ENCODE data around the gene DIMT1. TPM values are rescaled to one million over a fixed set of nuclear protein-coding genes. Genes with fewer than 3 reads are reported as not detected.

The DIMT1 gene
- total RNA-seq, 6 experiments from 2014 or later: 31.0 to 45.9 (median 33.1) TPM

- no peaks in the 10 kb centered on the region for H3K9me3 Mint-ChIP-seq
- peaks cover 17% of the 10 kb centered on the region for H3K4me1 Mint-ChIP-seq (ENCODE audit: low read depth)
- no peak for DNase-seq
- TF ChIP-seq CTCF (IDR thresholded peaks at IDR 0.05): no peak
- H3K36me3 Mint-ChIP-seq (ENCODE audit: low read depth): no peaks in the 10 kb centered on the region
- H3K4me3 Mint-ChIP-seq: peak overlapping the region; percentile 88
- no peaks in the 10 kb centered on the region for H3K27me3 Mint-ChIP-seq (ENCODE audit: insufficient read depth)
- peak overlapping the region; percentile 97 for H3K27ac Mint-ChIP-seq
Measured at GRCh38 chr5:62413711-62414110, 10.0 kb upstream of the DIMT1 start.

GRCh38 chr5:62412549-62413329 is 9.0 kb upstream of the DIMT1 start, which contains the start of gene IPO11:
Gene IPO11 (plus strand): TSS chr5:62412763. CDS start chr5:62437280, 24,517 bp downstream.
- no peak for TF ChIP-seq CTCF (IDR thresholded peaks at IDR 0.05)
- H3K9me3 Mint-ChIP-seq: no peaks in the 10 kb centered on the region
- no peaks in the 10 kb centered on the region for H3K36me3 Mint-ChIP-seq (ENCODE audit: low read depth)
- peak; percentile 99 for DNase-seq
- no peaks in the 10 kb centered on the region for H3K27me3 Mint-ChIP-seq (ENCODE audit: insufficient read depth)
- H3K4me1 Mint-ChIP-seq (ENCODE audit: low read depth): peaks cover 17% of the 10 kb centered on the region
- peak within 1 kb of the TSS; percentile 97 for H3K27ac Mint-ChIP-seq
- peak within 1 kb of the TSS; percentile 88 for H3K4me3 Mint-ChIP-seq

- Mint-ChIP-seq H3K9me3 (no peaks in the 10 kb centered on the region), H3K4me1 (ENCODE audit: low read depth) (peaks cover 14% of the 10 kb centered on the region), H3K4me3 (no peak overlapping the region; the same call in 1 of the 2 replicates), H3K27ac (peak overlapping the region; percentile 76), H3K36me3 (ENCODE audit: low read depth) (peaks cover 32% of the 10 kb centered on the region), H3K27me3 (ENCODE audit: insufficient read depth) (peaks cover 4% of the 10 kb centered on the region; the same call in 1 of the 2 replicates)
- DNase-seq: peak; percentile 41
- TF ChIP-seq CTCF (IDR thresholded peaks at IDR 0.05): no peak
Measured at GRCh38 chr5:62395210-62395950, 8.3 kb downstream of the DIMT1 start.

GRCh38 chr5:62386824-62387223 is 16.9 kb downstream of the DIMT1 start:
- no peak for TF ChIP-seq CTCF (IDR thresholded peaks at IDR 0.05)
- Mint-ChIP-seq H3K4me1 (ENCODE audit: low read depth) (peaks cover 10% of the 10 kb centered on the region), H3K36me3 (ENCODE audit: low read depth) (peaks cover 11% of the 10 kb centered on the region), H3K27me3 (ENCODE audit: insufficient read depth) (no peaks in the 10 kb centered on the region), H3K4me3 (no peak overlapping the region), H3K27ac (0 out of 2 replicates have a peak overlapping the region, but pooled peaks have one; percentile 13), H3K9me3 (no peaks in the 10 kb centered on the region)
- DNase-seq: no peak

GRCh38 chr5:62385816-62386400 is 17.8 kb downstream of the DIMT1 start:
- H3K4me1 Mint-ChIP-seq (ENCODE audit: low read depth): peaks cover 10% of the 10 kb centered on the region
- no peaks in the 10 kb centered on the region for H3K27me3 Mint-ChIP-seq (ENCODE audit: insufficient read depth)
- no peak for DNase-seq
- no peaks in the 10 kb centered on the region for H3K9me3 Mint-ChIP-seq
- H3K36me3 Mint-ChIP-seq (ENCODE audit: low read depth): peaks cover 14% of the 10 kb centered on the region
- peak overlapping the region; percentile 31; the same call in 1 of the 2 replicates for H3K27ac Mint-ChIP-seq
- no peak for TF ChIP-seq CTCF (IDR thresholded peaks at IDR 0.05)
- H3K4me3 Mint-ChIP-seq: no peak overlapping the region
